K562 (cell line): Measurements from ENCODE around the gene SCFD2. TPM values are rescaled to one million over a fixed set of nuclear protein-coding genes. Genes with fewer than 3 reads are reported as not detected.

Experiments
- ATAC-seq: fragments of 200-7000 bp; cut with Tn5 transposase; 3 replicates; pipeline ENCODE4 v1.9.1; 2020; ENCODE audit warnings: moderate library complexity
- BruUV-seq: library from RNA; stranded (reverse); fragments of 400-500 nt; replicated peaks from 2 replicates; lab custom pipeline; 2021; lab: Mats Ljungman, UMichigan
- CTCF ChIA-PET: fragments of 300-600 bp; formaldehyde crosslinking; extraction: SDS; loops from one replicate; lab custom pipeline; 2021; ENCODE audit warnings: low intra/inter-chr PET ratio; lab: Yijun Ruan, JAX
- POLR2A ChIA-PET: fragments of 300-600, 350-650 bp; sonication (Branson Sonifier 250); formaldehyde crosslinking; extraction: SDS; loops from one replicate; lab custom pipeline; 2021; ENCODE audit warnings: antibody characterized with exemption, inconsistent platforms; lab: Yijun Ruan, JAX
- DNase-seq, 4 experiments: peaks; one replicate each; pipeline versions ENCODE4 v3.0.0 to v3.0.0-alpha.2; 2011 to 2018; ENCODE audit warnings: low spot score in 3 of 4, mixed read lengths in 3 of 4; ENCODE audit errors: extremely low read depth in 1 of 4
- FAIRE-seq: peaks from 2 replicates; lab custom pipeline; 2011; peaks lifted over from hg19 to GRCh38; lab: Jason Lieb, UNC
- H2AFZ ChIP-seq: 2 replicates; pipeline ENCODE4 v1.6.0; 2011; ENCODE audit warnings: low read depth, low read length, control low read depth, inconsistent platforms
- H3K27ac ChIP-seq: fragments of 200-600 bp; 3 replicates; pipeline ENCODE4 v1.8.0; 2011; ENCODE audit warnings: low read depth, mild to moderate bottlenecking, control low read depth, inconsistent platforms, low read length, moderate library complexity, mixed read lengths; ENCODE audit errors: extremely low read depth
- H3K27me3 ChIP-seq, 2 experiments: fragments of 300-600 bp in 1 of 2; 2 replicates in 1 of 2; 3 replicates in 1 of 2; pipeline versions ENCODE4 v1.6.0 to v1.8.0; 2011; ENCODE audit warnings: inconsistent platforms in 2 of 2, low read length in 2 of 2, mild to moderate bottlenecking in 1 of 2, mixed read lengths in 1 of 2, moderate library complexity in 1 of 2; ENCODE audit not compliant: control insufficient read depth in 2 of 2, insufficient read depth in 2 of 2
- H3K36me3 ChIP-seq: fragments of 300-600 bp; 3 replicates; pipeline ENCODE4 v1.8.0; 2011; ENCODE audit warnings: mild to moderate bottlenecking, low read length, inconsistent platforms; ENCODE audit not compliant: control insufficient read depth, insufficient read depth
- H3K4me1 ChIP-seq, 2 experiments: fragments of 200-600 bp in 1 of 2; replicated peaks in 1 of 2; 2 replicates in 1 of 2; 3 replicates in 1 of 2; pipeline versions ENCODE4 v1.5.1 to v1.8.0; 2011; ENCODE audit warnings: inconsistent platforms in 2 of 2, low read length in 2 of 2, mild to moderate bottlenecking in 1 of 2, mixed read lengths in 1 of 2, moderate library complexity in 1 of 2; ENCODE audit not compliant: control insufficient read depth in 2 of 2, insufficient read depth in 2 of 2
- H3K4me2 ChIP-seq: 2 replicates; pipeline ENCODE4 v1.6.1; 2011; ENCODE audit warnings: low read length, control low read depth, inconsistent platforms, mixed read lengths; ENCODE audit not compliant: insufficient read depth
- H3K4me3 ChIP-seq: fragments of 200-600 bp; sonication (generic), shearing (Covaris generic); 2 replicates; pipeline ENCODE4 v1.5.1; 2016; ENCODE audit warnings: control low read depth, inconsistent platforms
- H3K79me2 ChIP-seq: fragments of 200-600 bp; 3 replicates; pipeline ENCODE4 v1.8.0; 2011; ENCODE audit warnings: low read length, inconsistent platforms; ENCODE audit not compliant: control insufficient read depth, insufficient read depth
- H3K9ac ChIP-seq, 2 experiments: 2 replicates each; pipeline versions ENCODE4 v1.6.0 to v1.6.1; 2011; ENCODE audit warnings: low read depth in 2 of 2, low read length in 2 of 2, control low read depth in 1 of 2, inconsistent platforms in 1 of 2, mild to moderate bottlenecking in 1 of 2, mixed read lengths in 1 of 2; ENCODE audit not compliant: insufficient read depth in 1 of 2
- H3K9me1 ChIP-seq: one replicate; pipeline ENCODE4 v1.6.0; 2011; ENCODE audit warnings: inconsistent platforms, mild to moderate bottlenecking, low read length, moderate library complexity; ENCODE audit not compliant: control insufficient read depth, insufficient read depth
- H3K9me3 ChIP-seq: replicated peaks from 2 replicates; pipeline ENCODE4 v1.5.1; 2011; ENCODE audit warnings: low read depth, low read length, inconsistent platforms; ENCODE audit not compliant: control insufficient read depth, insufficient read depth
- H4K20me1 ChIP-seq: replicated peaks from 2 replicates; pipeline ENCODE4 v1.6.1; 2011; ENCODE audit warnings: low read length, inconsistent platforms, mixed read lengths; ENCODE audit not compliant: control insufficient read depth, insufficient read depth
- CHD2 ChIP-seq: IDR thresholded peaks from 2 replicates; pipeline ENCODE4 v1.6.1; 2011; ENCODE audit warnings: low read depth, low read length
- ESRRB ChIP-seq: fragments of 250-450 bp; sonication (Bioruptor Pico); IDR thresholded peaks from 2 replicates; pipeline ENCODE4 v1.5.0; 2020; ENCODE audit warnings: mild to moderate bottlenecking, moderate library complexity, borderline replicate concordance
- GABPA ChIP-seq: fragments of 200-800 bp; sonication (Bioruptor generic); conservative IDR thresholded peaks from 2 replicates; pipeline ENCODE4 v1.6.1; 2016; ENCODE audit warnings: low read depth, missing genetic modification characterization, missing compliant biosample characterization
- POLR2A ChIP-seq: fragments of 450-650 bp; conservative IDR thresholded peaks from 2 replicates; pipeline ENCODE4 v1.6.1; 2016
- SAP30 ChIP-seq: fragments of 200-600 bp; sonication (generic); IDR thresholded peaks from 2 replicates; pipeline ENCODE4 v1.6.1; 2012; ENCODE audit warnings: borderline replicate concordance, low read depth, mild to moderate bottlenecking, moderate library complexity, low read length, control low read depth, inconsistent platforms; ENCODE audit not compliant: insufficient read depth, poor library complexity, severe bottlenecking
- STAT5B ChIP-seq: fragments of 250-450 bp; sonication (Bioruptor Pico); IDR thresholded peaks from 2 replicates; pipeline ENCODE4 v1.8.0; 2021; ENCODE audit warnings: mild to moderate bottlenecking, inconsistent platforms
- TBP ChIP-seq: optimal IDR thresholded peaks from 2 replicates; pipeline ENCODE3; 2011; ENCODE audit warnings: low read depth, low read length, improper control_type of control experiment
- U2AF1 ChIP-seq: fragments of 200-400 bp; formaldehyde crosslinking; optimal IDR thresholded peaks from 2 replicates; pipeline ENCODE3; 2017; ENCODE audit warnings: mild to moderate bottlenecking, low read depth, low read length, moderate library complexity
- ZNF24 ChIP-seq: fragments of 450-650 bp; IDR thresholded peaks from 2 replicates; pipeline ENCODE4 v1.6.1; 2016
- ZNF766 ChIP-seq: fragments of 200-800 bp; sonication (Bioruptor generic); conservative IDR thresholded peaks from 2 replicates; pipeline ENCODE4 v1.6.1; 2016; ENCODE audit warnings: missing genetic modification characterization, missing compliant biosample characterization
- WGBS: fragments of 100-300 bp; shearing (Covaris generic); methylation state at CpG from one replicate; pipeline ENCODE4 v1.1.6; 2016; ENCODE audit warnings: low coverage, mixed read lengths; ENCODE audit not compliant: insufficient coverage; ENCODE audit errors: missing lambda C conversion rate; 5-methylcytosine and 5-hydroxymethylcytosine counted together
- in situ Hi-C: fragments of 300-500 bp; cut with MboI; formaldehyde crosslinking; loops from 4 replicates; pipeline ENCODE4 v1.15.0; 2018; ENCODE audit warnings: inconsistent platforms, mixed read lengths
- intact Hi-C: fragments of 100-400 bp; cut with micrococcal nuclease; formaldehyde crosslinking; loops from 2 replicates; pipeline ENCODE4 v1.14.2; 2022
- polyA plus RNA-seq, 8 experiments: library from polyadenylated mRNA; depleted of rRNA in 4 of 8; stranded (reverse) in 5 of 8; unstranded in 3 of 8; fragments of >200 nt; fragmentation: Nextera tagmentation in 2 of 8; fragmentation: Illumina TruSeq in 1 of 8; extraction: Ambion mirVana in 2 of 8; extraction: Trizol in 1 of 8; gene quantifications; 2 replicates each; pipeline versions ENCODE4 v1.2.1 to v1.2.3, GENCODE V29; 2011 to 2014; ENCODE audit warnings: inconsistent platforms in 1 of 8, missing spikeins in 1 of 8
- total RNA-seq, 7 experiments: library from RNA; depleted of rRNA in 6 of 7; stranded (reverse); fragments of >200 nt in 6 of 7; fragmentation: Illumina TruSeq in 2 of 7; extraction: Trizol in 2 of 7; gene quantifications; 2 replicates each; pipeline versions ENCODE4 v1.2.1 to v1.2.3, GENCODE V29; 2011 to 2021; ENCODE audit warnings: low replicate concordance in 1 of 7
- TF ChIP-seq, protein P1 (sequence below), 2 experiments: fragments of 450-650 bp in 1 of 2; sonication (generic) in 1 of 2; formaldehyde crosslinking; conservative IDR thresholded peaks; 2 replicates each; pipeline versions ENCODE4 v1.4.0 to v1.8.1; 2020 to 2022; ENCODE audit warnings: mild to moderate bottlenecking in 1 of 2, missing genetic modification reagents in 1 of 2
- TF ChIP-seq, protein P2 (sequence below): IDR thresholded peaks from 2 replicates; pipeline ENCODE4 v1.6.1; 2016; ENCODE audit warnings: missing genetic modification characterization, missing compliant biosample characterization
- TF ChIP-seq, protein P3 (sequence below): fragments of 200-800 bp; sonication (Bioruptor generic); IDR thresholded peaks from 2 replicates; pipeline ENCODE4 v1.6.1; 2017; ENCODE audit warnings: missing genetic modification characterization, missing compliant biosample characterization
- TF ChIP-seq, protein P4 (sequence below): fragments of 250-450 bp; sonication (Bioruptor Pico); IDR thresholded peaks from 2 replicates; pipeline ENCODE4 v1.9.0; 2021; ENCODE audit warnings: mild to moderate bottlenecking, inconsistent platforms
- TF ChIP-seq, protein P5 (sequence below): sonication (generic); formaldehyde crosslinking; IDR thresholded peaks from 2 replicates; pipeline ENCODE4 v1.8.0; 2022; ENCODE audit warnings: mild to moderate bottlenecking, missing genetic modification reagents

Gene SCFD2
- total and polyA plus RNA-seq, 9 of the 15 experiments (the other 6 are each of a cell fraction or from before 2014, with no cell fraction given) = 5.7 to 30.3 (median 22.8) TPM

DNA sequence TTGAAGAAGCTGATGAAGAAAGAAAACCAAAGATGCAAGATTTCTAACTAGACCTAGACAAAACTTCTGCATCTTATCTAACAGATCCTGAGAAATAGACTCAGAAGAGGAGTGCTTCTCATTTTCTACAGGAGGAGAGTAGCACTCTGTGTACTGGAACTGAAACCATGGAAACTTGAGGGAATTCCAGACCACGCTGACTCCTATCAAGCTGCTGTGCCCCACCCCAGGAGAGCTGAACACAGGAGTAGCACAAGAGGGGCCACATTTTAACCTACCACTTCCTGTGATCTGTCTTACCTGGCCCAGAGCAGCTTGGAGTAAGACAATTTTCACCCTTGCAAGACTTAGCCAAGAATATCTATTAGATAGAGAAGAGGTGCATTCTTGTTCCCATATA is 248.9 kb downstream of the SCFD2 start:
- intact Hi-C loops = no loop called here
- H3K27ac ChIP-seq = no peak overlapping the region
- H3K4me2 ChIP-seq = no peak overlapping the region
- no peak overlapping the region for H2AFZ ChIP-seq
- WGBS = 54% methylated on average over 1 of the region's 1 CpG
- no peaks in the 10 kb centered on the region for H3K9me1 ChIP-seq
- H3K27me3 ChIP-seq = no peaks in the 10 kb centered on the region
- CTCF ChIA-PET = no interaction called here
- no peak overlapping the region for H3K4me3 ChIP-seq
- H3K79me2 ChIP-seq = no peaks in the 10 kb centered on the region
- BruUV-seq = no TSS peak
- H3K9me3 ChIP-seq = no peaks in the 10 kb centered on the region
- POLR2A ChIA-PET = interaction anchor here (0.6 to 1.2 kb wide), 2 partner anchors 9 to 374 kb away, joined by 3 to 5 read pairs; no protein-coding TSS in a partner anchor
- no peaks in the 10 kb centered on the region for H3K36me3 ChIP-seq
- in situ Hi-C loops = no loop called here
- no peaks in the 10 kb centered on the region; the same call in 1 of the 2 replicates for H4K20me1 ChIP-seq
- ATAC-seq (no peak), DNase-seq (no peak), FAIRE-seq (no peak)
- H3K9ac ChIP-seq = no peak overlapping the region
- H3K4me1 ChIP-seq = no peaks in the 10 kb centered on the region
- TF ChIP-seq STAT5B (CRISPR knock-in tag) (no peak), ZNF766 (no peak), POLR2A (no peak), U2AF1 (no peak), ESRRB (CRISPR knock-in tag) (no peak), TBP (no peak), ZNF24 (no peak), GABPA (tag) (no peak), CHD2 (no peak), SAP30 (no peak)
- TF ChIP-seq, protein P1, sequence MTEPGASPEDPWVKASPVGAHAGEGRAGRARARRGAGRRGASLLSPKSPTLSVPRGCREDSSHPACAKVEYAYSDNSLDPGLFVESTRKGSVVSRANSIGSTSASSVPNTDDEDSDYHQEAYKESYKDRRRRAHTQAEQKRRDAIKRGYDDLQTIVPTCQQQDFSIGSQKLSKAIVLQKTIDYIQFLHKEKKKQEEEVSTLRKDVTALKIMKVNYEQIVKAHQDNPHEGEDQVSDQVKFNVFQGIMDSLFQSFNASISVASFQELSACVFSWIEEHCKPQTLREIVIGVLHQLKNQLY (CRISPR knock-in tag; conservative IDR thresholded peaks at IDR 0.05) = no peak
- TF ChIP-seq, protein P2, sequence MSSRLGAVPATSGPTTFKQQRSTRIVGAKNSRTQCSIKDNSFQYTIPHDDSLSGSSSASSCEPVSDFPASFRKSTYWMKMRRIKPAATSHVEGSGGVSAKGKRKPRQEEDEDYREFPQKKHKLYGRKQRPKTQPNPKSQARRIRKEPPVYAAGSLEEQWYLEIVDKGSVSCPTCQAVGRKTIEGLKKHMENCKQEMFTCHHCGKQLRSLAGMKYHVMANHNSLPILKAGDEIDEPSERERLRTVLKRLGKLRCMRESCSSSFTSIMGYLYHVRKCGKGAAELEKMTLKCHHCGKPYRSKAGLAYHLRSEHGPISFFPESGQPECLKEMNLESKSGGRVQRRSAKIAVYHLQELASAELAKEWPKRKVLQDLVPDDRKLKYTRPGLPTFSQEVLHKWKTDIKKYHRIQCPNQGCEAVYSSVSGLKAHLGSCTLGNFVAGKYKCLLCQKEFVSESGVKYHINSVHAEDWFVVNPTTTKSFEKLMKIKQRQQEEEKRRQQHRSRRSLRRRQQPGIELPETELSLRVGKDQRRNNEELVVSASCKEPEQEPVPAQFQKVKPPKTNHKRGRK (tag) = no peak
- TF ChIP-seq, protein P3, sequence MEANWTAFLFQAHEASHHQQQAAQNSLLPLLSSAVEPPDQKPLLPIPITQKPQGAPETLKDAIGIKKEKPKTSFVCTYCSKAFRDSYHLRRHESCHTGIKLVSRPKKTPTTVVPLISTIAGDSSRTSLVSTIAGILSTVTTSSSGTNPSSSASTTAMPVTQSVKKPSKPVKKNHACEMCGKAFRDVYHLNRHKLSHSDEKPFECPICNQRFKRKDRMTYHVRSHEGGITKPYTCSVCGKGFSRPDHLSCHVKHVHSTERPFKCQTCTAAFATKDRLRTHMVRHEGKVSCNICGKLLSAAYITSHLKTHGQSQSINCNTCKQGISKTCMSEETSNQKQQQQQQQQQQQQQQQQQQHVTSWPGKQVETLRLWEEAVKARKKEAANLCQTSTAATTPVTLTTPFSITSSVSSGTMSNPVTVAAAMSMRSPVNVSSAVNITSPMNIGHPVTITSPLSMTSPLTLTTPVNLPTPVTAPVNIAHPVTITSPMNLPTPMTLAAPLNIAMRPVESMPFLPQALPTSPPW (CRISPR knock-in tag) = no peak
- TF ChIP-seq, protein P4, sequence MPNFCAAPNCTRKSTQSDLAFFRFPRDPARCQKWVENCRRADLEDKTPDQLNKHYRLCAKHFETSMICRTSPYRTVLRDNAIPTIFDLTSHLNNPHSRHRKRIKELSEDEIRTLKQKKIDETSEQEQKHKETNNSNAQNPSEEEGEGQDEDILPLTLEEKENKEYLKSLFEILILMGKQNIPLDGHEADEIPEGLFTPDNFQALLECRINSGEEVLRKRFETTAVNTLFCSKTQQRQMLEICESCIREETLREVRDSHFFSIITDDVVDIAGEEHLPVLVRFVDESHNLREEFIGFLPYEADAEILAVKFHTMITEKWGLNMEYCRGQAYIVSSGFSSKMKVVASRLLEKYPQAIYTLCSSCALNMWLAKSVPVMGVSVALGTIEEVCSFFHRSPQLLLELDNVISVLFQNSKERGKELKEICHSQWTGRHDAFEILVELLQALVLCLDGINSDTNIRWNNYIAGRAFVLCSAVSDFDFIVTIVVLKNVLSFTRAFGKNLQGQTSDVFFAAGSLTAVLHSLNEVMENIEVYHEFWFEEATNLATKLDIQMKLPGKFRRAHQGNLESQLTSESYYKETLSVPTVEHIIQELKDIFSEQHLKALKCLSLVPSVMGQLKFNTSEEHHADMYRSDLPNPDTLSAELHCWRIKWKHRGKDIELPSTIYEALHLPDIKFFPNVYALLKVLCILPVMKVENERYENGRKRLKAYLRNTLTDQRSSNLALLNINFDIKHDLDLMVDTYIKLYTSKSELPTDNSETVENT (CRISPR knock-in tag) = no peak
- TF ChIP-seq, protein P5, sequence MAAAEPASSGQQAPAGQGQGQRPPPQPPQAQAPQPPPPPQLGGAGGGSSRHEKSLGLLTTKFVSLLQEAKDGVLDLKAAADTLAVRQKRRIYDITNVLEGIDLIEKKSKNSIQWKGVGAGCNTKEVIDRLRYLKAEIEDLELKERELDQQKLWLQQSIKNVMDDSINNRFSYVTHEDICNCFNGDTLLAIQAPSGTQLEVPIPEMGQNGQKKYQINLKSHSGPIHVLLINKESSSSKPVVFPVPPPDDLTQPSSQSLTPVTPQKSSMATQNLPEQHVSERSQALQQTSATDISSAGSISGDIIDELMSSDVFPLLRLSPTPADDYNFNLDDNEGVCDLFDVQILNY (CRISPR knock-in tag) = no peak
